ENCODE results near the gene CCN6. TPM values are rescaled to one million over a fixed set of nuclear protein-coding genes. Genes with fewer than 3 reads are reported as not detected.

Gene CCN6
- total RNA-seq, 4 donors from 2014 or later, result not detected

DNA sequence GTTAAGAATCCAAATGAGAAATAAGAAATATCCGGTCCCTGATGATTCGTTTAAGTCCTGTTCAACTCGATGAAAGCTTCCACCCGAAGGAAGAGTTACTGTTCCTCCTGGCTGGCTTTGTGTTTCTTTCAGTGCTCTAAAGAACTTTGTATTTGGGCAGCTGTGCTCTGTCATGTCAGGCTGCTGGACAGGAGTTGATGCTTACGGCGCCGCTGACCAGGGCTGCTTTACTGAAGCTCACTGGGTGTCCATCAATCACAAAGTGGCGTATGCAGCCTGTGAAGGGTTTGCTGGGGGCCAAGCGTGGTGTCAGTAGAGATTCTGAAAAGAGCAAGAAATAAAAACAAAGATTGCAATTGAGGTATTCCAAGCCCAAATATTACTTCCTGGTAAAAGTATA, 55.4 kb downstream of the CCN6 start:
- 33 to 36% methylated on average over 6 to 9 of the region's 9 CpGs for WGBS, 2 donors (ENCODE audit: low coverage in 1 of 2)
- H3K27ac ChIP-seq, result peak overlapping the region in 3 of 4 donors; percentile 5 to 50 (median 38)
- no peaks in the 10 kb centered on the region for H3K27me3 ChIP-seq
- no peak for TF ChIP-seq POLR2AphosphoS5 (IDR thresholded peaks at IDR 0.05)
- no peak for TF ChIP-seq POLR2A (IDR thresholded peaks at IDR 0.05)
- no peak for TF ChIP-seq EP300 (IDR thresholded peaks at IDR 0.05)
- TF ChIP-seq, protein P1, sequence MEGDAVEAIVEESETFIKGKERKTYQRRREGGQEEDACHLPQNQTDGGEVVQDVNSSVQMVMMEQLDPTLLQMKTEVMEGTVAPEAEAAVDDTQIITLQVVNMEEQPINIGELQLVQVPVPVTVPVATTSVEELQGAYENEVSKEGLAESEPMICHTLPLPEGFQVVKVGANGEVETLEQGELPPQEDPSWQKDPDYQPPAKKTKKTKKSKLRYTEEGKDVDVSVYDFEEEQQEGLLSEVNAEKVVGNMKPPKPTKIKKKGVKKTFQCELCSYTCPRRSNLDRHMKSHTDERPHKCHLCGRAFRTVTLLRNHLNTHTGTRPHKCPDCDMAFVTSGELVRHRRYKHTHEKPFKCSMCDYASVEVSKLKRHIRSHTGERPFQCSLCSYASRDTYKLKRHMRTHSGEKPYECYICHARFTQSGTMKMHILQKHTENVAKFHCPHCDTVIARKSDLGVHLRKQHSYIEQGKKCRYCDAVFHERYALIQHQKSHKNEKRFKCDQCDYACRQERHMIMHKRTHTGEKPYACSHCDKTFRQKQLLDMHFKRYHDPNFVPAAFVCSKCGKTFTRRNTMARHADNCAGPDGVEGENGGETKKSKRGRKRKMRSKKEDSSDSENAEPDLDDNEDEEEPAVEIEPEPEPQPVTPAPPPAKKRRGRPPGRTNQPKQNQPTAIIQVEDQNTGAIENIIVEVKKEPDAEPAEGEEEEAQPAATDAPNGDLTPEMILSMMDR (IDR thresholded peaks at IDR 0.05), result no peak
- no peak overlapping the region for H3K4me3 ChIP-seq
- no peaks in the 10 kb centered on the region for H3K9me3 ChIP-seq
- H3K4me1 ChIP-seq, result peaks cover 0 to 38% (median 0%) of the 10 kb centered on the region in 3 donors
- peak; percentile 43 for ATAC-seq
- H3K36me3 ChIP-seq, result peaks cover 10 to 71% of the 10 kb centered on the region in 2 donors

DNA sequence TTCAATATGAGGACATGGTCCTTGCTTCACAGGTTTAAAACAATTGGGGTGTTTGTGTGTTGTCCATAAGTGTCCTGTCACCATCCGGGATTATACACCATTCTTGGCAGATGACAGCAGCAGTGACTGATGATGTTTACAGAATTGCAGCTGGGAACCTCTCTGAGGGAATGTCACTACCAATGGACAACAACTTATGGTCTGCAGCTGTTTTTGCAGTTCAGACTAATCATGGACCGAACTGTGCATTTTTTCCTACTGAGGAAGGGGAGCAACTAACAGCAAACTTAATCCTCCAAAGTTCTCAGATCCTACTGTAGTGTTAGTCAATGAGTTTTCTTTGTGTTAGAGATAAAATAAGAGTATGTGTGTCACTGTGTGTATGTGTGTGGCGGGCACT, 59.5 kb downstream of the CCN6 start:
- peaks cover 0 to 48% (median 0%) of the 10 kb centered on the region in 3 donors for H3K4me1 ChIP-seq
- H3K9me3 ChIP-seq, result no peaks in the 10 kb centered on the region
- WGBS, 2 donors (ENCODE audit: low coverage in 1 of 2), result 33 to 40% methylated on average over 3 of the region's 3 CpGs
- H3K27me3 ChIP-seq, result no peaks in the 10 kb centered on the region
- ATAC-seq, result no peak
- peak overlapping the region in 1 of 4 donors; percentile 14 for H3K27ac ChIP-seq
- no peak overlapping the region for H3K4me3 ChIP-seq
- H3K36me3 ChIP-seq, result peaks cover 15 to 93% of the 10 kb centered on the region in 2 donors
- TF ChIP-seq EP300 (IDR thresholded peaks at IDR 0.05), result no peak
- TF ChIP-seq POLR2AphosphoS5 (IDR thresholded peaks at IDR 0.05), result no peak
- no peak for TF ChIP-seq POLR2A (IDR thresholded peaks at IDR 0.05)
- TF ChIP-seq, protein P1 (IDR thresholded peaks at IDR 0.05), result no peak

DNA sequence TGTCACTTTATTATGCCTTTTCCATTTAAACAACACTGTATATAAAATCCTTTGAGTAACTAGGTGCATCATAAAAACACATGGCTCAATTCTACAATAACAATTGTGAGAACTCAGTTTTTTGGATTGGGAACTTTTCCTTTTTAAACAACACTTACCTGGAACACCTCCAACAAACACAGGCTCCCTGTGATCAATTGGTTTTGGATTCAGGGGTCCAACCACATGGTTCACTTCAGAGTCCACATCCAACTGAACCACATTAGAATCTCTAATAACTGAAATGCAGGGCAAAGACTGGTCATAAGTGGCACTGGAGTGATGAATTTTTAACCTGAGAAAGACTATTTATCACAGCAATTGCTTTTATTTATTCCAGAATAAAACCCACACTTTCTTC, 60.0 kb downstream of the CCN6 start:
- no peaks in the 10 kb centered on the region for H3K9me3 ChIP-seq
- ATAC-seq, result no peak
- no peak overlapping the region for H3K4me3 ChIP-seq
- peaks cover 0 to 47% (median 0%) of the 10 kb centered on the region in 3 donors for H3K4me1 ChIP-seq
- H3K27me3 ChIP-seq, result no peaks in the 10 kb centered on the region
- peaks cover 15 to 93% of the 10 kb centered on the region in 2 donors for H3K36me3 ChIP-seq
- peak overlapping the region in 1 of 4 donors; percentile 14 for H3K27ac ChIP-seq
- TF ChIP-seq, protein P1 (IDR thresholded peaks at IDR 0.05), result no peak
- TF ChIP-seq EP300 (IDR thresholded peaks at IDR 0.05) (no peak), POLR2AphosphoS5 (IDR thresholded peaks at IDR 0.05) (no peak)

DNA sequence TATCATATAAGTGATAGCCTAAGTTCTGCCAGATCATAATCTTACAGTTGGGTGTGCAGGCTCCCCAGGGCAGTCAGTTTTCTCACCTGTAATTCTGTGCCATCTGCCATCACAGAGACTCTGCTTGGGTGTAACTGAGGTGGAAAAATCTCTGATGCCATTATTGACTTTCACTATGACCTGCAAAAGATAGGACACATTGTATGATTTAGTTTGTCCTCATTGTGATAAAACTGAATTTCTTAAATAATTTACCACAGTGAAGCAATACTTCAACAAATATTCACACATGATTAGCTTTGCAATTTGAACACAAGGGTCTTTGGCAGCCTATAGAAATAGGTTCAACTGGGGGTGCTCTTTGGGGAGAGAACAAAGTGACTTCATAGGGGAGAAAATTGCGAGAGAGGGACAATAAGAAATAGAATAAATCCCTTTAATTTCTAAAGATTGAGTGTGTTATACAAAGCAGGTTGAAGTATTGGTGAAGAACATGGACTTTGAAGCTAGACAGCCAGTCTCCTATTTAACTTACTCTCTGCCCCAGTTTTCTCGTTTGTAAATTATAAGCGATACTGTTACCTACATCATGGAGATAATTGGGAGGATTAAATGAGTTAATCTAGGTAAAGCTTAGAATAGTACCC, 60.8 kb downstream of the CCN6 start:
- peaks cover 23 to 94% of the 10 kb centered on the region in 2 donors for H3K36me3 ChIP-seq
- peak overlapping the region in 1 of 4 donors; percentile 11 for H3K27ac ChIP-seq
- 88 to 97% methylated on average over 3 of the region's 3 CpGs for WGBS, 2 donors (ENCODE audit: low coverage in 1 of 2)
- H3K9me3 ChIP-seq, result no peaks in the 10 kb centered on the region
- no peaks in the 10 kb centered on the region for H3K27me3 ChIP-seq
- peaks cover 0 to 40% (median 0%) of the 10 kb centered on the region in 3 donors for H3K4me1 ChIP-seq
- TF ChIP-seq, protein P1 (IDR thresholded peaks at IDR 0.05), result no peak
- no peak for TF ChIP-seq POLR2A (IDR thresholded peaks at IDR 0.05)
- no peak for TF ChIP-seq EP300 (IDR thresholded peaks at IDR 0.05)
- no peak for TF ChIP-seq POLR2AphosphoS5 (IDR thresholded peaks at IDR 0.05)
- no peak overlapping the region for H3K4me3 ChIP-seq
- ATAC-seq, result no peak

DNA sequence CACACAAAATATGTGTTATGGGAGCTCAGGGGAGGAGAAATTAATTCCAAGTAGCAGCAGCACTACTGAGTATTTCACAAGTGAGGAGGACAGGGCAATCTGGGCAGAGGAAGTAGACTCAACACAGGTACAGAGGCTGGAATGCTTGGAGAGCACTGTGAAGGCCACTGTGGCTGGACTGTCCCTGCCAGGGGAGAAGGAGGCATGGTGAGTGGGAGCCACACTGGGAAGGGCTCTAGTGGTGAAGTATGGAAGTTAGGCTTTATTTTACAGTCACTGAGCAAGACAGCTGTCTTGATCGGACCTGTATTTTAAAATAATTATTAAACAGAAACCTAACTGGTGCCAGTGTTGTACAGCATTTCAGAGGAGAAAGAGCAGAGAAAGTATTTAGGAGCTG, 62.3 kb downstream of the CCN6 start:
- ATAC-seq, result no peak
- H3K27ac ChIP-seq, result peak overlapping the region in 2 of 4 donors; percentile 9 to 18
- H3K9me3 ChIP-seq, result no peaks in the 10 kb centered on the region
- H3K36me3 ChIP-seq, result peaks cover 24 to 100% of the 10 kb centered on the region in 2 donors
- H3K4me1 ChIP-seq, result peaks cover 0 to 25% (median 0%) of the 10 kb centered on the region in 3 donors
- H3K27me3 ChIP-seq, result no peaks in the 10 kb centered on the region
- TF ChIP-seq, protein P1 (IDR thresholded peaks at IDR 0.05), result no peak
- no peak for TF ChIP-seq POLR2A (IDR thresholded peaks at IDR 0.05)
- 33 to 46% methylated on average over 1 of the region's 1 CpG for WGBS, 2 donors (ENCODE audit: low coverage in 1 of 2)
- no peak overlapping the region for H3K4me3 ChIP-seq
